ENCODE results near the gene WAC. TPM values are rescaled to one million over a fixed set of nuclear protein-coding genes. Genes with fewer than 3 reads are reported as not detected.

Gene WAC
- total and polyA plus RNA-seq, 9 donors, result 60.5 to 164 (median 113) TPM

- Histone ChIP-seq H3K4me3 (no peak overlapping the region), H3K4me1 (ENCODE audit: insufficient read depth) (no peaks in the 10 kb centered on the region), H3K27me3 (no peaks in the 10 kb centered on the region), H3K9me3 (no peaks in the 10 kb centered on the region), H3K36me3 (no peaks in the 10 kb centered on the region), H3K27ac (no peak overlapping the region)
- WGBS, 3 donors, result 83 to 93% (median 87%) methylated on average over 2 of the region's 2 CpGs
- TF ChIP-seq CTCF (IDR thresholded peaks at IDR 0.05), result no peak
- TF ChIP-seq EP300 (IDR thresholded peaks at IDR 0.05), result no peak
- TF ChIP-seq POLR2A (IDR thresholded peaks at IDR 0.05), result no peak
- DNase-seq, result no peak
- intact Hi-C loops (cut with DNase I), result no loop called here
Measured at GRCh38 chr10:28494420-28494819, 38.5 kb upstream of the WAC start.

- no peak for TF ChIP-seq CTCF (IDR thresholded peaks at IDR 0.05)
- no peak for TF ChIP-seq EP300 (IDR thresholded peaks at IDR 0.05)
- no peak for TF ChIP-seq POLR2A (IDR thresholded peaks at IDR 0.05)
- no peaks in the 10 kb centered on the region for H3K9me3 ChIP-seq
- H3K27me3 ChIP-seq, result no peaks in the 10 kb centered on the region
- intact Hi-C loops (cut with DNase I), result no loop called here
- H3K27ac ChIP-seq, result no peak overlapping the region
- 84 to 89% (median 87%) methylated on average over 3 of the region's 3 CpGs for WGBS, 3 donors
- no peak for DNase-seq
- H3K4me1 ChIP-seq (ENCODE audit: insufficient read depth), result no peaks in the 10 kb centered on the region
- no peaks in the 10 kb centered on the region for H3K36me3 ChIP-seq
- no peak overlapping the region for H3K4me3 ChIP-seq
Measured at GRCh38 chr10:28495084-28495483, 37.8 kb upstream of the WAC start.

- no peaks in the 10 kb centered on the region for H3K4me1 ChIP-seq (ENCODE audit: insufficient read depth)
- no peak for DNase-seq
- H3K27me3 ChIP-seq, result no peaks in the 10 kb centered on the region
- 63 to 82% (median 64%) methylated on average over 3 of the region's 3 CpGs for WGBS, 3 donors
- no peak overlapping the region for H3K27ac ChIP-seq
- H3K36me3 ChIP-seq, result no peaks in the 10 kb centered on the region
- intact Hi-C loops (cut with DNase I), result no loop called here
- H3K9me3 ChIP-seq, result no peaks in the 10 kb centered on the region
- H3K4me3 ChIP-seq, result no peak overlapping the region
- no peak for TF ChIP-seq POLR2A (IDR thresholded peaks at IDR 0.05)
- no peak for TF ChIP-seq EP300 (IDR thresholded peaks at IDR 0.05)
- TF ChIP-seq CTCF (IDR thresholded peaks at IDR 0.05), result no peak
Measured at GRCh38 chr10:28496017-28496416, 36.9 kb upstream of the WAC start.

- Histone ChIP-seq H3K27me3 (no peaks in the 10 kb centered on the region), H3K27ac (no peak overlapping the region), H3K4me3 (no peak overlapping the region), H3K4me1 (ENCODE audit: insufficient read depth) (no peaks in the 10 kb centered on the region), H3K36me3 (no peaks in the 10 kb centered on the region), H3K9me3 (no peaks in the 10 kb centered on the region)
- no peak for TF ChIP-seq POLR2A (IDR thresholded peaks at IDR 0.05)
- TF ChIP-seq EP300 (IDR thresholded peaks at IDR 0.05), result no peak
- no peak for TF ChIP-seq CTCF (IDR thresholded peaks at IDR 0.05)
- WGBS, 3 donors, result 75 to 83% (median 79%) methylated on average over 2 of the region's 2 CpGs
- DNase-seq, result no peak
- intact Hi-C loops (cut with DNase I), result no loop called here
Measured at GRCh38 chr10:28496481-28496961, 36.4 kb upstream of the WAC start.
